ENCODE measurements around the gene BLTP3B.

BLTP3B gene

GRCh38 chr12:100164153-100164704, 21.6 kb upstream of the BLTP3B start:
- DNase-seq (ENCODE audit: low read depth): no peak

- peak; percentile 60 for DNase-seq (ENCODE audit: low read depth)
Measured at GRCh38 chr12:100163416-100164152, 20.9 kb upstream of the BLTP3B start.

GRCh38 chr12:100159391-100160104, 16.9 kb upstream of the BLTP3B start:
- no peak for DNase-seq (ENCODE audit: low read depth)

GRCh38 chr12:100158535-100158934, 15.9 kb upstream of the BLTP3B start:
- DNase-seq (ENCODE audit: low read depth): no peak

- DNase-seq (ENCODE audit: low read depth): no peak
Measured at GRCh38 chr12:100157427-100157821, 14.8 kb upstream of the BLTP3B start.

GRCh38 chr12:100156731-100157426, 14.2 kb upstream of the BLTP3B start:
- DNase-seq (ENCODE audit: low read depth): no peak

- DNase-seq (ENCODE audit: low read depth): peak; percentile 67
Measured at GRCh38 chr12:100154474-100155247, 12.0 kb upstream of the BLTP3B start.

GRCh38 chr12:100153131-100153530, 10.5 kb upstream of the BLTP3B start:
- no peak for DNase-seq (ENCODE audit: low read depth)

GRCh38 chr12:100151769-100152168, 9.1 kb upstream of the BLTP3B start:
- no peak for DNase-seq (ENCODE audit: low read depth)

- DNase-seq (ENCODE audit: low read depth): no peak
Measured at GRCh38 chr12:100146252-100146651, 3.6 kb upstream of the BLTP3B start.

- DNase-seq (ENCODE audit: low read depth): no peak
Measured at GRCh38 chr12:100145643-100146042, 3.0 kb upstream of the BLTP3B start.

- DNase-seq (ENCODE audit: low read depth): peak; percentile 22
Measured at GRCh38 chr12:100141998-100142850, 450 bp downstream of the BLTP3B start.

GRCh38 chr12:100141666-100141997, 1.0 kb downstream of the BLTP3B start:
- no peak for DNase-seq (ENCODE audit: low read depth)

GRCh38 chr12:100138803-100139098, 3.9 kb downstream of the BLTP3B start:
- no peak for DNase-seq (ENCODE audit: low read depth)

- DNase-seq (ENCODE audit: low read depth): no peak
Measured at GRCh38 chr12:100138048-100138802, 4.4 kb downstream of the BLTP3B start.

- DNase-seq (ENCODE audit: low read depth): no peak
Measured at GRCh38 chr12:100133200-100133599, 9.5 kb downstream of the BLTP3B start.

GRCh38 chr12:100128512-100128908, 14.2 kb downstream of the BLTP3B start:
- DNase-seq (ENCODE audit: low read depth): no peak

- DNase-seq (ENCODE audit: low read depth): no peak
Measured at GRCh38 chr12:100127766-100128511, 14.7 kb downstream of the BLTP3B start.

GRCh38 chr12:100123316-100124095, 19.2 kb downstream of the BLTP3B start:
- no peak for DNase-seq (ENCODE audit: low read depth)

All from stimulated activated CD8-positive, alpha-beta memory T cell treated with anti-CD3 and anti-CD28 coated beads, Interleukin-4, amount 100 ng/mL, for 24 hours (primary cell).